GM20000 (cell line): ENCODE data around the gene UBAC1.
"Not testable (repeated sequence)": the region's sequence is repeated elsewhere in the genome, so short reads cannot be mapped to it uniquely, and the experiment has no call there.

ENCODE experiments used
- DNase-seq: peaks from one replicate; pipeline ENCODE4 v3.0.0; 2012; ENCODE audit warnings: low spot score
- TF ChIP-seq, protein P1 (sequence below): IDR thresholded peaks from 2 replicates; pipeline ENCODE4 v1.5.1; 2012; ENCODE audit warnings: mild to moderate bottlenecking, control low read depth; ENCODE audit errors: extremely low read depth, missing control alignments

UBAC1 gene

DNA sequence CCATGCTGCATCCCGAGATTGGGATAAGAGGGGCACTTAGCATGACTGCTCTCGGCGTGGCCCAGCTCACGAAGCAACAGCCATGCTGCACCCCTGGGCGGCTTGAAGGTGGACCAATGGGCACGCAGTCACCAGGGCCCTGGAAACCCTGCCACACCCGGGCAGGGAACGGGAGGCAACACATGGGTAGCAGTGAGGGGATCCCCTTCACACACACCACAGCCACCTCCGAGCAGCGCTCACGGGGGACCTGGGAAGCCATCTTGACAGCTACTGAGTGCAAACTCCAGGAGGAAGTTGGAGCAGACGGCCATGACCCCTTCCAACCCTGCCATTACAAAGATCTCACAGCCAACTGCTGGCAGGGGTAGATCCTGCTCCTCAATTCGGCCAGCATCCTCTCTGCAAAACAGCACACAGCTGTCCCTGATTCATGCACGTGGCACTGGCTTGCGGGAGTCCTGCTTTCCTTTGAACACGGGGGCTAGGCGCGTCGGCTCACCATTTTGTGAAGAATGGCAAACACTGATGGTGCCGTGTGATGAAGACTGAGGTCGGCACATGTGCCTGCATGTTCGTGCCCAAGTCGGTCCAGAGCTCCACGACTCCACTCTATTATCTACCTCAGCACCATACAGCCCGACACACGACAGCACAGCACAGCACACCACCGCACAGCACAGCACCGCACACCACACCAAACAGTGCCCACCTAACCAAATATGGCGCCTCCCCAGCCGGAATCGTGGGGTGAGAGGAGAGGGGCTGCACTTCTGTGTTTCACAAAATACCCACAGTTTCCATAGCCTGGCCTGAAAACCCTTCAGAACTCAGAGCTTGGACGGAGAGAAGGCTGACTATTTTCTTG lies 5.0 kb downstream of the UBAC1 start:
- TF ChIP-seq, protein P1, sequence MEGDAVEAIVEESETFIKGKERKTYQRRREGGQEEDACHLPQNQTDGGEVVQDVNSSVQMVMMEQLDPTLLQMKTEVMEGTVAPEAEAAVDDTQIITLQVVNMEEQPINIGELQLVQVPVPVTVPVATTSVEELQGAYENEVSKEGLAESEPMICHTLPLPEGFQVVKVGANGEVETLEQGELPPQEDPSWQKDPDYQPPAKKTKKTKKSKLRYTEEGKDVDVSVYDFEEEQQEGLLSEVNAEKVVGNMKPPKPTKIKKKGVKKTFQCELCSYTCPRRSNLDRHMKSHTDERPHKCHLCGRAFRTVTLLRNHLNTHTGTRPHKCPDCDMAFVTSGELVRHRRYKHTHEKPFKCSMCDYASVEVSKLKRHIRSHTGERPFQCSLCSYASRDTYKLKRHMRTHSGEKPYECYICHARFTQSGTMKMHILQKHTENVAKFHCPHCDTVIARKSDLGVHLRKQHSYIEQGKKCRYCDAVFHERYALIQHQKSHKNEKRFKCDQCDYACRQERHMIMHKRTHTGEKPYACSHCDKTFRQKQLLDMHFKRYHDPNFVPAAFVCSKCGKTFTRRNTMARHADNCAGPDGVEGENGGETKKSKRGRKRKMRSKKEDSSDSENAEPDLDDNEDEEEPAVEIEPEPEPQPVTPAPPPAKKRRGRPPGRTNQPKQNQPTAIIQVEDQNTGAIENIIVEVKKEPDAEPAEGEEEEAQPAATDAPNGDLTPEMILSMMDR, result no peak
- no peak for DNase-seq

DNA sequence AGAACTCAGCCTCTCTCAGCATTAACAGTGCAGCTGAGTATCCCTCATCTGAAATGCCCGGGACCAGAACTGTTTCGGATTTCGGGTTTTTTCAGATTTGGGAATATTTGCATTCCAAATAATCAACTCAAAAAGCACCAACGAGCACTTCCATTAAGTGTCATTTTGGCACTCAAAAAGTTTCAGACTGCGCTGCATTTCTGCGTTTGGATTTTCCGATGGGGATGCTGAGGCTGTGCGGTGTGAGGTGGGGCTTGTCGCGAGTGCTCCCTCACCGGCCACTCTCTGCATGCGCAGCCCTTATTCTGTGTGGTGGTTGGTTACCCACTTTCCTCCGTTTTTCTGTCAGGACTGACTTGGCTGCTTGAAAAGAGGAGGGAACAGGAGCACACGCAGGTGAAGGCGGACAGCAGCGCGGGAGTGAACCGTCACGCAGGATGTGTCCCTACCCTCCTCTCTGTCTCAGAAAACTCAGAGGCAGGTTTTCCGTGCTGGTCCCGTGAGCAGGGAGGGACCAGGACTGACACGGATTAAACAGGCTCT lies 8.4 kb downstream of the UBAC1 start:
- TF ChIP-seq, protein P1, result no peak
- no peak for DNase-seq

DNA sequence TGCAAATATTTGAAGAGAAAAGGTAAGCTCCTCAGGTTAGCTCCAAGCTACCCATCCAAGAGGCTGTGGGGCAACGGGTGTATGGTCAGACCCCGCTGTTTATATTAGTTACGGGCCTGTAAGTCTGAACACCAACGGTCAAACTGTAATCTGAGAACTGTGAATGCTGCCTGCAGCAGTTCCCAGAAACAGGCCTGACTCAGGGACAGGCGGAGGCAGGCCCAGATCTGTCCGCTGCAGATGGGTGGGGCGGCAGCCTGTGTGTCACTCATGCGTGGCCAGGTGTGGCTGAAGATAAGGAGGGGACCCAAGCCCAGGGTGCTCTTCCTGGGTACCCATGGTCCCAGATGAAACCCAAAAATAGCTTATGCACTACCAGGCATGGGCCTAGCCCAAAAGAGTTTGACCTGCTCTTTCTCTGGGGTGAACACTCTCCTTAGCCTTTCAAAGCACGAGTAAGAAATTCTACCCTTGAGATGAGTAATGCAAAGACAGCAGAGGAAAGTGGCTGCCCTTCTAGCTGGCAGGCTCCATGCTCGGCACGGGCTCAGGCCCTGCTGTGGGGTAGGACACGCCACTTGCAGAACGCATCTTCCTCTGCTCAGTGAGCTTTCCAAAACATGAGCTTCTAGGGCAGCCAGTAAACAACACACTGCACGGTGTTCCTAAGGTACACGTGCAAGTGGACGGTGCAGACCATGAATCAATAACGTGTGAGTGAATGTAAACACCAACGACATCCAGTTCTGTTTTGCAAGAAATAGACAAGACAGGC lies 9.1 kb downstream of the UBAC1 start:
- DNase-seq, result no peak
- TF ChIP-seq, protein P1, result no peak

DNA sequence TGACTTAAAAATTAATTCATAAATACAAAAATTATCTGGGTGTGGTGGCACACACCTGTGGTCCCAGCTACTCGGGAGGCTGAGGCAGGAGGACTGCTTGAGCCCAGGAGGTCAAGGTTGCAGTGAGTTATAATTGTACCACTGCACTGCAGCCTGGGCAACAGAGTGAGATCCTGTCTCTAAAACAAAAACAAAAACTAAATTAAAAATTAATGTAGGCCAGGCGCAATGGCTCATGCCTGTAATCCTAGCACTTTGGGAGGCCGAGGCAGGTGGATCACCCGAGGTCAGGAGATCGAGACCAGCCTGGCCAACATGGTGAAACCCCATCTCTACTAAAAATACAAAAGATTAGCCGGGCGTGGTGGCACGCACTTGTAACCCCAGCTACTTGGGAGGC lies 9.9 kb downstream of the UBAC1 start:
- not testable (repeated sequence) for DNase-seq

DNA sequence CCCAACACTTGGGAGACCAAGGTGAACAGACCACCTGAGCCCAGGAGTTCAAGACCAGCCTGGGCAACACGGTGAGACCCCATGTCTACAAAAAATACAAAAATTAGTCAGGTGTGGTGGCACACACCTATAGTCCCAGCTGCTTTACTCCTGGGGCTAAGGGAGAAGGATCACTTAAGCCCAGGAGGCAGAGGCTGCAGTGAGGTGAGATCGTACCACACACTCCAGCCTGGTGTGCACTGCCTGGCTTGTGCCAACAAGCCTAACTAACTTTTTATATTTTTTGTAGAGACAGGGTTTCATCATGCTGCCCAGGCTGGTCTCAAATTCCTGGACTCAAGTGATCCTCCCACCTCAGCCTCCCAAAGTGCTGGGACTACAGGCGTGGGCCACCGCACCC lies 10.3 kb downstream of the UBAC1 start:
- DNase-seq, result not testable (repeated sequence)

DNA sequence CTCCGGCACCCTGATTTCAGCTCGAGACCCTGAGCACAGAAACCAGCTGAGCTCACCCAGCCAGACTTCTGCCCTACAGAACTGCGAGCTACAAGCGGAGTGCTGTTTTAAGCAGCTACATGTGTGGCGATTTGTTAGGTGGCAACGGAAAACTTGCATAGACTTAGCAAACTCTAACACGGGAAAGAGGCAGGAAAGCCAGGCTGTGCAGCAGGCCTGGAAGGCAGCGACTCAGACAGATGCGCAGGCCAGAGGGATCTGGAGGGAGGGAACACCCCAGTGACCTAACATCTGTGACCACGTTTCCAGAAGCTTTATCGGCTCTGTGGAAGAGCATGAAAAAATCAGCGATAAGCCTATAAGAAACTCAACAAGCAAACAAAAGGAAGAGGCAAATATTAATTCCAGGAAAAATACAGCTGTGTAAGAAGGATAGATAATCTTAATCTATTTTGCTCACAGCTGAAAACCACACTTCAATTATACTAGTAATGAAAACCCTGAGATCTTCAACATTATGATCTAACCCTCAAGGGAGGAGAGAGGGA lies 11.0 kb downstream of the UBAC1 start:
- DNase-seq, result no peak
- TF ChIP-seq, protein P1, result no peak

DNA sequence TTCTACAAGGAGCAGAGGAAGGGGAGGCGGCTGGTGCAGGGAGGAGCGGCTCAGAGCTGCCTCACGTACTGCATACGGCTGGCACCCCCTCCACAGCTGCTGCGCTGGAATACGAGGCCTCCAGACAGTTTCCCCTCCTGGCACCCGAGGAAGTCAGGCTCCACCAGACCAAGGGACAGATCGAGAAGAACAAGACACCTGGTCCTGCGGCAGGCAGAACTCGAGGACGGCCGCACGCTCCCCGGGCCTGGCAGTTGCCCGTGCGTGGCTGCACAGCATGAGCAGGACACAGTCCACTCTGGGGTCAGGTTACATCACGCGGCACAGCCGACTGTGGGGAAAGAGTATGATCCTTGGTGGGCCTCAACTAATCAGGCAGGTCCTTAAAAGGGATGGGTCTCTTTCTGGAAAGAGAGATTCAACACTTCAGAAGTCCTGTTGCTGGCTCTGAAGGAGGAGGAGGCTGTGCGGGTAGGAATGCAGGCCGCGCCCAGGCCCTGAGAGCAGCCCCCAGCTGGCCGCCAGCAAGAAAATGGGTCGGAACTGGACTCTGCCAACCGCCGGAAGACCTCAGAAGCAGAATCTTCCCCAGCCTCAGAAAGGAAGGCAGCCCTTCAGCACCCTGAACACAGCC lies 11.6 kb downstream of the UBAC1 start:
- TF ChIP-seq, protein P1, result no peak
- no peak for DNase-seq

DNA sequence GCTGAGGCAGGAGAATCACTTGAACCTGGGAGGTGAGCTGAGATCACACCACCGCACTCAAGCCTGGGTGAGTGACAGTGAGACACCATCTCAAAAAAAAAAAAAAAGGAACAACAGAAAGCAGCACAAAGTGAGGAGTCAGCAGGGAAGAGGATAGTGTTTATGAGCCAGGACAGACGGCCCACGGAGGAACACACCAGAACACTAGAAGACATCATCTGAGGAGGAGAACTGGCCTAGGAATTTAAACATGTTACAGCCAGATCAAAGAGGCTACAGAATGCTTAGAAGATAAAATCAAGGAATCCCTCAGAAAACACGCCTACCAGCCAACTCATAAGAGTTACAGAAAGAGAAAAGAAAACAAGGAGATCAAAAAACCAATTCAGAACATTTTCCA lies 12.2 kb downstream of the UBAC1 start:
- TF ChIP-seq, protein P1, result no peak
- no peak for DNase-seq
